A375 (cell line): ENCODE results near the gene MAP7D1. TPM values are rescaled to one million over a fixed set of nuclear protein-coding genes. Genes with fewer than 3 reads are reported as not detected.

Experiments
- small RNA-seq: library from RNA; depleted of rRNA; stranded (forward); fragments of <200 nt; gene quantifications from one replicate; pipeline ENCODE3, GENCODE V24; 2014
- total RNA-seq: library from RNA; depleted of rRNA; stranded (reverse); fragments of >200 nt; shearing (Covaris generic); gene quantifications from 2 replicates; pipeline ENCODE4 v1.2.3, GENCODE V29; 2014; rRNA removed

MAP7D1 gene
- total RNA-seq, result 131 and 142 TPM in 2 replicates

GRCh38 chr1:36155408-36156328 lies at the start of gene MAP7D1:
Gene MAP7D1, plus strand, starts transcription at chr1:36156160. Its CDS starts 258 bp downstream, at chr1:36156418.

GRCh38 chr1:36125129-36125991 lies 30.6 kb upstream of the MAP7D1 start, which contains the start of gene COL8A2:
Gene COL8A2, minus strand, starts transcription at chr1:36125222. Its CDS starts 24,980 bp downstream, at chr1:36100242.

GRCh38 chr1:36149237-36149972 lies 6.6 kb upstream of the MAP7D1 start, which contains the start of gene TRAPPC3:
Gene TRAPPC3, minus strand, starts transcription at chr1:36149486. Its CDS starts 108 bp downstream, at chr1:36149378.

GRCh38 chr1:36223996-36224536 lies 68.1 kb downstream of the MAP7D1 start, which contains the start of gene THRAP3:
Gene THRAP3, plus strand, starts transcription at chr1:36224443. Its CDS starts 58,121 bp downstream, at chr1:36282564.

Small RNA genes within 50 kb of the gene (small RNA-seq; reads per million reads assigned to genes)
- gene RN7SL131P, result not detected

Other genes with a start within 250 kb of the MAP7D1 start
- gene AGO3, start 225.1 kb upstream of the MAP7D1 start, total RNA-seq, result 27.8 and 28.9 TPM in 2 replicates
- 0.45 TPM in 1 of 2 replicates, not detected in the other for gene TEKT2, start 72.1 kb upstream of the MAP7D1 start, total RNA-seq
- gene ADPRS, start 67.3 kb upstream of the MAP7D1 start, total RNA-seq, result 53.1 and 61.6 TPM in 2 replicates
- 1.1 and 1.3 TPM in 2 replicates for gene COL8A2, start 30.9 kb upstream of the MAP7D1 start, total RNA-seq
- 62.4 and 72.7 TPM in 2 replicates for gene TRAPPC3, start 6.7 kb upstream of the MAP7D1 start, total RNA-seq
- 61.2 and 61.7 TPM in 2 replicates for gene THRAP3, start 68.3 kb downstream of the MAP7D1 start, total RNA-seq
- 5.2 and 6.3 TPM in 2 replicates for gene SH3D21, start 150.2 kb downstream of the MAP7D1 start, total RNA-seq
- gene EVA1B, start 167.5 kb downstream of the MAP7D1 start, total RNA-seq, result 95.6 and 113 TPM in 2 replicates
- 22.3 and 29.4 TPM in 2 replicates for gene STK40, start 229.8 kb downstream of the MAP7D1 start, total RNA-seq
- gene LSM10, start 241.7 kb downstream of the MAP7D1 start, total RNA-seq, result 10.7 and 18.4 TPM in 2 replicates